Uterus (tissue), 2 donors: ENCODE data around the gene PLCG2.

Experiments used
- POLR2A ChIP-seq, 2 donors: fragments of 450-650 bp; IDR thresholded peaks; one replicate each; pipeline ENCODE4 v1.6.1; 2016; ENCODE audit warnings: antibody characterized with exemption in 2 of 2, mild to moderate bottlenecking in 1 of 2, moderate library complexity in 1 of 2
- TF ChIP-seq, protein P1 (sequence below), 4 experiments: fragments of 200-600 bp in 2 of 4; fragments of 450-650 bp in 2 of 4; sonication (generic) in 2 of 4; IDR thresholded peaks; one replicate each; pipeline ENCODE4 v1.5.1; 2016 to 2019; ENCODE audit warnings: antibody characterized with exemption in 4 of 4, mild to moderate bottlenecking in 2 of 4, moderate library complexity in 1 of 4

DNA sequence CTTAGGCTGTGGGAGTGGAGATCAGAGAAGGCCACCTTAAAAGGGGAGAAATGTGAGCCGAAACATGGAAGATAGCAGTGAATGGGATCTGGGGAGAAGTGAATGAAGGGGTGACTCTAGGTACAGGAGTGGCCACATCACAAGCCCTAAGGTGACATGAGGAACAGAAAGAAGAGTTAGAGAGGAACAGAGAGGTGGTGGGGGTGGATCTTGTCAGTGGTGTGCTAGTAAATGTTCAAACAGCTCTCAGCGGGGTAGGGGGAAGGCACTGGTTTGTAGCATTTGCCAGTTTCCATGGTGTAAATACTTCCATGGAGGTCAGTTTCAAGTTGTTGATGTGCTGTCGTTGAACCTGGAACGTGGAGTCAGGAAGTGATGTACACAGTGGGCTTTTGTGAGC is 141.4 kb downstream of the PLCG2 start:
- no peak for TF ChIP-seq POLR2A (IDR thresholded peaks at IDR 0.05)
- TF ChIP-seq, protein P1, sequence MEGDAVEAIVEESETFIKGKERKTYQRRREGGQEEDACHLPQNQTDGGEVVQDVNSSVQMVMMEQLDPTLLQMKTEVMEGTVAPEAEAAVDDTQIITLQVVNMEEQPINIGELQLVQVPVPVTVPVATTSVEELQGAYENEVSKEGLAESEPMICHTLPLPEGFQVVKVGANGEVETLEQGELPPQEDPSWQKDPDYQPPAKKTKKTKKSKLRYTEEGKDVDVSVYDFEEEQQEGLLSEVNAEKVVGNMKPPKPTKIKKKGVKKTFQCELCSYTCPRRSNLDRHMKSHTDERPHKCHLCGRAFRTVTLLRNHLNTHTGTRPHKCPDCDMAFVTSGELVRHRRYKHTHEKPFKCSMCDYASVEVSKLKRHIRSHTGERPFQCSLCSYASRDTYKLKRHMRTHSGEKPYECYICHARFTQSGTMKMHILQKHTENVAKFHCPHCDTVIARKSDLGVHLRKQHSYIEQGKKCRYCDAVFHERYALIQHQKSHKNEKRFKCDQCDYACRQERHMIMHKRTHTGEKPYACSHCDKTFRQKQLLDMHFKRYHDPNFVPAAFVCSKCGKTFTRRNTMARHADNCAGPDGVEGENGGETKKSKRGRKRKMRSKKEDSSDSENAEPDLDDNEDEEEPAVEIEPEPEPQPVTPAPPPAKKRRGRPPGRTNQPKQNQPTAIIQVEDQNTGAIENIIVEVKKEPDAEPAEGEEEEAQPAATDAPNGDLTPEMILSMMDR (IDR thresholded peaks at IDR 0.05), result no peak
